Erythroblast (primary cell): Measurements from ENCODE around the gene NIPBL.

Experiments
- GATA1 ChIP-seq: IDR thresholded peaks from 2 replicates; pipeline ENCODE4 v1.6.1; 2011; ENCODE audit warnings: low read depth, mild to moderate bottlenecking, control low read depth, low read length, moderate library complexity
- POLR2A ChIP-seq: IDR thresholded peaks from 2 replicates; pipeline ENCODE4 v1.6.1; 2011; ENCODE audit warnings: mild to moderate bottlenecking, low read length

- TF ChIP-seq POLR2A = no peak
- no peak for TF ChIP-seq GATA1
Observed at GRCh38 chr5:36882250-36882649, 5.7 kb downstream of the NIPBL start.
